Measurements from ENCODE around the gene ESRRB.

The ESRRB gene

DNA sequence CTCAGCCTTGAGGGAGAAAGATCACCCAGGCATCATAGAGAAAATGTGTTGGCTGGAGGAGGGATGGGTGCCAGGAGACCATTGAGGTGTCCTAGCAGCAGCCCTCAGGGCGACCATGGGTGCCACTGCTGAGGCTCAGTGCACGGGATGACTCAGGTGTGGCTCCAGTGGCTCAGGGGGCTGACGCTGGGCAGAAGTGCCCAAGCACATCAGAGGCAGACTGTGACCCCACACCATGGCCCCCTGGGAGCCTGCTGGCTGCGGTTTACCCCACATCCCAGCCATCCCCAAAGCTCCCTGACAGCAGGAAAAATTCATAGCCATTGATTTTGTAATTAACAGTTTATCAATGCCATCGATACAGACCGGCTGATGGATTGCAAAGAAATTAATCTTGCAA, 120.7 kb downstream of the ESRRB start:
- CTCF ChIA-PET = no interaction called here
- POLR2A ChIA-PET = no interaction called here
- H3K4me3 ChIP-seq (ENCODE audit: low read depth, low read length) = no peak overlapping the region
- DNase-seq (ENCODE audit: low read depth, low spot score) = no peak
- TF ChIP-seq, protein P1, sequence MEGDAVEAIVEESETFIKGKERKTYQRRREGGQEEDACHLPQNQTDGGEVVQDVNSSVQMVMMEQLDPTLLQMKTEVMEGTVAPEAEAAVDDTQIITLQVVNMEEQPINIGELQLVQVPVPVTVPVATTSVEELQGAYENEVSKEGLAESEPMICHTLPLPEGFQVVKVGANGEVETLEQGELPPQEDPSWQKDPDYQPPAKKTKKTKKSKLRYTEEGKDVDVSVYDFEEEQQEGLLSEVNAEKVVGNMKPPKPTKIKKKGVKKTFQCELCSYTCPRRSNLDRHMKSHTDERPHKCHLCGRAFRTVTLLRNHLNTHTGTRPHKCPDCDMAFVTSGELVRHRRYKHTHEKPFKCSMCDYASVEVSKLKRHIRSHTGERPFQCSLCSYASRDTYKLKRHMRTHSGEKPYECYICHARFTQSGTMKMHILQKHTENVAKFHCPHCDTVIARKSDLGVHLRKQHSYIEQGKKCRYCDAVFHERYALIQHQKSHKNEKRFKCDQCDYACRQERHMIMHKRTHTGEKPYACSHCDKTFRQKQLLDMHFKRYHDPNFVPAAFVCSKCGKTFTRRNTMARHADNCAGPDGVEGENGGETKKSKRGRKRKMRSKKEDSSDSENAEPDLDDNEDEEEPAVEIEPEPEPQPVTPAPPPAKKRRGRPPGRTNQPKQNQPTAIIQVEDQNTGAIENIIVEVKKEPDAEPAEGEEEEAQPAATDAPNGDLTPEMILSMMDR (IDR thresholded peaks at IDR 0.05; ENCODE audit: insufficient read depth, low read length, missing control alignments) = no peak

DNA sequence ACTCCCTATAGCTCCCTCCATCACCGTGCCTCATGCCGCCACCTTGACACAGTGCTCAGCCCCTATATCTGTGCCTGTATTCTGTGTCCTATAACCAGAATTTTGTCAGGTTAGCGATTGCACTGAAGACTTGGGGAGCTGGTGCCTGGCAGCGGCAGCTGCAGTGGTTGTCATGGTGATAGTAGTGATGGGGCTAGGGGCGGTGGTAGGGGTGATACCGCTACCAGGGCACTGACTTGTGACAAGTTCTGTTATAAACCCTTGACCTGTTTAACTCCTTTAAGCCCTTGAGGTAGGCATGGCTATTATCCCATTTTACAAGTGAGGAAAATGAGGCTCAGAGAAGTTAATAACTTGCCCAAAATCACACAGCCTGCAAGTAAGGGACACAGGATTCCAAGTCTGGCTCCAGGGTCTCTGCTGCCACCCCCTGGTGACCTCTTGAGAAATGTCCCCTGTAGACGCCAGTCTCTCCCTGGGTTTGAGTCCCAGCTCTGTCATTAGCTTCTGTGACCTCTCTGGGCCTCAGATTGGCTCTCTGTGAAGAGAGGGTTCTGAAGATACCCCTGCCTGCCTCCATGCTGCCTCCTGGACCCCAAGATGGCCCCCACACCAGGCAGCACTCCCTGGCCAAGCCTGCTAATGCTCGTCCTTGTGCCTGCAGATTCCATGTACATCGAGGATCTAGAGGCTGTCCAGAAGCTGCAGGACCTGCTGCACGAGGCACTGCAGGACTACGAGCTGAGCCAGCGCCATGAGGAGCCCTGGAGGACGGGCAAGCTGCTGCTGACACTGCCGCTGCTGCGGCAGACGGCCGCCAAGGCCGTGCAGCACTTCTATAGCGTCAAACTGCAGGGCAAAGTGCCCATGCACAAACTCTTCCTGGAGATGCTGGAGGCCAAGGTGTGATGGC, 121.9 kb downstream of the ESRRB start:
- POLR2A ChIA-PET = no interaction called here

DNA sequence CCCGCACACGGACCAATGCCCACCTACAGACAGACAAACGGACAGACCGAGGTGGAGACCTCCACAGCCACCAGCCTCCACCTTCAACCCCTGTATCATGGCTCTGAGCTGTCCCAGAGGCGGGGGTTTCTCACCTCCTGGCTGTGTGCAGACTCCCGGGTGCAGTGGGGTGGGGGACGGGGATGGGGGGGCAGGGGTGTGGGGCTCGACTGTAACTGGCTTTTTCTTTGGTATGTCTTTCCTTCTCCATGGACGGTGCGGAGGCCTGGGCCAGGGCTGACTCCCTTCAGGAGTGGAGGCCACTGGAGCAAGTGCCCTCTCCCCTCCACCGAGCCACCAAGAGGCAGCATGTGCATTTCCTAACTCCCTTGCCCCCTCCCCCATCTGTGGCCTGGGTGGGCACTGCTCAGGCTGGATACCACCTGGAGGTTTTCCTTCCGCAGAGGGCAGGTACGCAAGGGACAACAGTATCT, 122.6 kb downstream of the ESRRB start:
- ChIA-PET CTCF (no interaction called here), POLR2A (interaction anchor here (0.5 kb wide), 1 partner anchor 33 kb away, joined by 3 read pairs; no protein-coding TSS in a partner anchor)
- TF ChIP-seq, protein P1 (IDR thresholded peaks at IDR 0.05; ENCODE audit: insufficient read depth, low read length, missing control alignments) = no peak
- no peak overlapping the region for H3K4me3 ChIP-seq (ENCODE audit: low read depth, low read length)
- no peak for DNase-seq (ENCODE audit: low read depth, low spot score)

More for the DNA sequence above, 121.9 kb downstream of the ESRRB start:
- TF ChIP-seq, protein P1 (IDR thresholded peaks at IDR 0.05; ENCODE audit: insufficient read depth, low read length, missing control alignments) = no peak
- DNase-seq (ENCODE audit: low read depth, low spot score) = no peak
- no peak overlapping the region for H3K4me3 ChIP-seq (ENCODE audit: low read depth, low read length)
- CTCF ChIA-PET = no interaction called here

DNA sequence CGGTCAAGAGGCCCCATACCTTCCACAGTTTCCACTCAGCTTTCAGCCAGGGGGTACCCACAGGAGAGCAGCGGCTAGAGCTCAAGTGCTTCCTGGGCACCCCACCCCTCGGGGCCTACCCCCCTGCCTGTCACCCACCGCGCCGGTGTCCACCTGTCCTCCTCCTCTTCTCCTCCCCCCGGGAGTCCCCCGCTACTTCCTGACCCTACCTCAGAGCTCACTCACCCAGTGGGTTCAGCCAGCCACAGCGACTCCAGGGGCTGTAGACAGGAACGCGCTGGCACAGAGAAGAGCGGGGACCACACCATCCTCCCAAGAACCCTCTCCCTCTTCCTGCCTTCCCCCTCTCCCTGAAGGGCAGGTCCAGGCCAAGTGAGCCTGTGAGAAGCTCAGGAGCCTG, 123.0 kb downstream of the ESRRB start:
- no peak for DNase-seq (ENCODE audit: low read depth, low spot score)
- no peak overlapping the region for H3K4me3 ChIP-seq (ENCODE audit: low read depth, low read length)
- ChIA-PET POLR2A (interaction anchor here (0.5 kb wide), 1 partner anchor 33 kb away, joined by 3 read pairs; no protein-coding TSS in a partner anchor), CTCF (no interaction called here)
- TF ChIP-seq, protein P1 (IDR thresholded peaks at IDR 0.05; ENCODE audit: insufficient read depth, low read length, missing control alignments) = no peak

DNA sequence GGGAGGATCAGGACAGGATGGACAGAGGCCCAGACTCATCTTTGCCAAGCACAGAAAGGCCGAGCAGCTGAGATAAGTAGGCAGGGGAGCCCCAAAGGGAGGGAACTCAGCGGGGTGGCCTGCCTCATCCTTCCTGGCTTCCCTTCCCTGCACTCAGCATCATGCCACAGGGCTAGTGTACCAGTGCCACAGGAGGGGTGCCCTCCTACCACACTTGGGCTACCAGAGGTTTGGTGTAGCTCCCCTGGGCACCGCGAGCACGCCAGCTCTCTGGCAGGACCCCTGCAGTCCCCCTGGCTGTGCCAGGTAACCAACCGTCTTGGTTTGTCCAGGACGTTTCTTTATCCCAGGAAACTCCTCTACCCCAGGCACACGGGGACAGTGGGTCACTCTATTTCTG, 123.5 kb downstream of the ESRRB start:
- TF ChIP-seq, protein P1 (IDR thresholded peaks at IDR 0.05; ENCODE audit: insufficient read depth, low read length, missing control alignments) = no peak
- no peak overlapping the region for H3K4me3 ChIP-seq (ENCODE audit: low read depth, low read length)
- CTCF ChIA-PET = interaction anchor here (1.0 kb wide), 1 partner anchor 10 kb away, joined by 3 read pairs; no protein-coding TSS in a partner anchor
- no peak for DNase-seq (ENCODE audit: low read depth, low spot score)
- POLR2A ChIA-PET = no interaction called here

DNA sequence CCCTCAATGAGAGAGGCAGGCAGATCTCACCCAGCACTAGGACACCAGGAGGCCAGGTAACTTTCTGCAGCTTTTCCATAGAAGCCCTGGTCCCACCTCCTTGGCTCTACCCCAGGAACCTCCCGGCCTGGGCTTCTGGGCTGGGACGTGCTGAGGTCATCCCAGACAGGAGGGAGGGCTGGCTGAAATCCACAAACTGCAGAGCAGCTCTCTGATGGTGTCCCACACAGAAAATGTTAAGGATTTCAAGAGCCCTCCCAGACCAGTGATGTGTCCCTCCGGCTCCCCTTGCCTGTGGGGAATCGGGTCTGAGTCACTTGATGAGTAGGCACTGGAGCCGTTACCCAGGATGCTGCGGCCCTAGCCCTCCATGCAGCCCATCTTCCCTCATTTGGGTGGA, 124.1 kb downstream of the ESRRB start:
- TF ChIP-seq, protein P1 (IDR thresholded peaks at IDR 0.05; ENCODE audit: insufficient read depth, low read length, missing control alignments) = no peak
- no peak overlapping the region for H3K4me3 ChIP-seq (ENCODE audit: low read depth, low read length)
- ChIA-PET POLR2A (no interaction called here), CTCF (interaction anchor here (1.0 kb wide), 1 partner anchor 9 kb away, joined by 3 read pairs; no protein-coding TSS in a partner anchor)
- no peak for DNase-seq (ENCODE audit: low read depth, low spot score)
